ENCODE measurements around the gene TLL1. TPM values are rescaled to one million over a fixed set of nuclear protein-coding genes. Genes with fewer than 3 reads are reported as not detected.

TLL1 gene
- total RNA-seq, 2 donors from 2014 or later: not detected

- H3K36me3 Mint-ChIP-seq (ENCODE audit: low read depth): no peaks in the 10 kb centered on the region
- no peak for ATAC-seq (replicated peaks)
- H3K9me3 Mint-ChIP-seq: no peaks in the 10 kb centered on the region
- peaks cover 41% of the 10 kb centered on the region for H3K27me3 Mint-ChIP-seq
- no peak overlapping the region for H3K27ac Mint-ChIP-seq
- H3K4me3 Mint-ChIP-seq: peak overlapping the region; percentile 40
- H3K4me1 Mint-ChIP-seq: no peaks in the 10 kb centered on the region
Observed at GRCh38 chr4:165873298-165874071, 448 bp downstream of the TLL1 start.

GRCh38 chr4:165874072-165874790 is 1.2 kb downstream of the TLL1 start:
- peaks cover 41% of the 10 kb centered on the region for H3K27me3 Mint-ChIP-seq
- no peak overlapping the region for H3K27ac Mint-ChIP-seq
- no peaks in the 10 kb centered on the region for H3K36me3 Mint-ChIP-seq (ENCODE audit: low read depth)
- H3K9me3 Mint-ChIP-seq: no peaks in the 10 kb centered on the region
- ATAC-seq (replicated peaks): no peak
- peak overlapping the region; percentile 40 for H3K4me3 Mint-ChIP-seq
- H3K4me1 Mint-ChIP-seq: no peaks in the 10 kb centered on the region

- ATAC-seq (replicated peaks): no peak
- H3K36me3 Mint-ChIP-seq (ENCODE audit: low read depth): no peaks in the 10 kb centered on the region
- H3K4me1 Mint-ChIP-seq: no peaks in the 10 kb centered on the region
- H3K4me3 Mint-ChIP-seq: no peak overlapping the region
- peaks cover 41% of the 10 kb centered on the region for H3K27me3 Mint-ChIP-seq
- no peaks in the 10 kb centered on the region for H3K9me3 Mint-ChIP-seq
- no peak overlapping the region for H3K27ac Mint-ChIP-seq
Observed at GRCh38 chr4:165874791-165875371, 1.8 kb downstream of the TLL1 start.

DNA sequence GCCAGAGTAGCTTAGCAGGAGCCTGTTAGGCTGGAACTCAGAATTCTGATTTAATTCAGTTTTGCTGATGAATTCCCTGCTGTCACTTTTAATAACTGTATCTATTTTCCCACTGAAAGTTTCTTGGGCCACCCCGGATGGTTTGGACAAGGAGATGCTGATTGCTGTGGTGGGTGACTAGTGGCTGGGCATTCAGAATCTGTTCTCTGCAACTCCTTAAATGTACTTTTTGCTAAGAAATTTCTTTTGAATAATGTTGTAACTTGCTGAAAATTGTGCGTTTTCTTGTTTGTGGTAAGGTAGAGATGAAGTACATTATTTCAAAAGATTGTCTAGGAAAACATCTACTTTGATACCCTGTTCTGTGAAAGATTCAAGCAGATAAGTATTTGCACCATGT is 2.4 kb downstream of the TLL1 start:
- peaks cover 41% of the 10 kb centered on the region for H3K27me3 Mint-ChIP-seq
- no peaks in the 10 kb centered on the region for H3K36me3 Mint-ChIP-seq (ENCODE audit: low read depth)
- no peaks in the 10 kb centered on the region for H3K4me1 Mint-ChIP-seq
- ATAC-seq (replicated peaks): no peak
- H3K27ac Mint-ChIP-seq: no peak overlapping the region
- no peaks in the 10 kb centered on the region for H3K9me3 Mint-ChIP-seq
- H3K4me3 Mint-ChIP-seq: no peak overlapping the region

- no peak for ATAC-seq (replicated peaks)
- Mint-ChIP-seq H3K9me3 (no peaks in the 10 kb centered on the region), H3K4me1 (no peaks in the 10 kb centered on the region), H3K36me3 (ENCODE audit: low read depth) (no peaks in the 10 kb centered on the region), H3K27me3 (peaks cover 35% of the 10 kb centered on the region), H3K4me3 (no peak overlapping the region), H3K27ac (no peak overlapping the region)
Observed at GRCh38 chr4:165877286-165877685, 4.2 kb downstream of the TLL1 start.

DNA sequence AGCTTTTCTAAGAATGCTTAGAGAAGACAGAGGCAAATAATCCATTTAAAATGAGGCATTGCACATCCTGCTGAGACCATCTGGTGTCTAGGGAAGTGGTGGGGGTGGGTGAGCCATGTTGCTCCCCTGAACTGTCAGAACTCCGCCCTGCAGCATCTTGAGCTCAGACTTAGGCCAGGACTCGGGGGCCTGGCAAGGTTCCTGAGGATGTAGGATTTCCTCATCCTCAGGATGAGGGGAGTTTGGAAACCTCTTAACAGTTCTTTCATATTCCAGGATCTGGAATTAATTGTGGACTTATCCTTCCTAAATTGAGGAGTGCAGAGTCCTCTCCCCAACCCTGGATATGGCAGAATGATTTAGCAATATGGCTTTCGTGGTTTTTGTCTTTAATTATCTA is 6.6 kb downstream of the TLL1 start:
- Mint-ChIP-seq H3K9me3 (no peaks in the 10 kb centered on the region), H3K36me3 (ENCODE audit: low read depth) (no peaks in the 10 kb centered on the region), H3K27me3 (peaks cover 21% of the 10 kb centered on the region), H3K27ac (no peak overlapping the region), H3K4me3 (no peak overlapping the region), H3K4me1 (no peaks in the 10 kb centered on the region)
- no peak for ATAC-seq (replicated peaks)

DNA sequence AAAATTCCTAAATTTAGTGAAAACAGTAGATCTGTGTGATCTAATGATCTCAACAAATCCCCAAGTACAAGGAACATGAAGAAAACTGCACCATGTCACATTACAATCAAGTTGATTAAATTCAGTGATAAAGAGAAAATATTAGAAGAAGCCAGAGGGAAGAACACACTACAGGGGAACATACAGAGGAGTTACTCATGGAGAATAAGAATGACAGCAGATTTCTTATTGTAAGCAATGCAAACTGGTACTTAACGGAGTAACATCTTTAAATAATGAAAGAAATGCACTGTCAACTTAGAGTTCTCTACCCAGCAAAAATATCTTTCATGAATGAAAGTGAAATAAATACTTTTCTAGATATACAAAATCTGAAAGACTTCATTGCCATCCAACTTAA is 21.1 kb downstream of the TLL1 start:
- Mint-ChIP-seq H3K9me3 (peaks cover 6% of the 10 kb centered on the region), H3K4me3 (no peak overlapping the region), H3K27ac (no peak overlapping the region), H3K4me1 (no peaks in the 10 kb centered on the region), H3K36me3 (ENCODE audit: low read depth) (no peaks in the 10 kb centered on the region), H3K27me3 (no peaks in the 10 kb centered on the region)
- no peak for ATAC-seq (replicated peaks)

DNA sequence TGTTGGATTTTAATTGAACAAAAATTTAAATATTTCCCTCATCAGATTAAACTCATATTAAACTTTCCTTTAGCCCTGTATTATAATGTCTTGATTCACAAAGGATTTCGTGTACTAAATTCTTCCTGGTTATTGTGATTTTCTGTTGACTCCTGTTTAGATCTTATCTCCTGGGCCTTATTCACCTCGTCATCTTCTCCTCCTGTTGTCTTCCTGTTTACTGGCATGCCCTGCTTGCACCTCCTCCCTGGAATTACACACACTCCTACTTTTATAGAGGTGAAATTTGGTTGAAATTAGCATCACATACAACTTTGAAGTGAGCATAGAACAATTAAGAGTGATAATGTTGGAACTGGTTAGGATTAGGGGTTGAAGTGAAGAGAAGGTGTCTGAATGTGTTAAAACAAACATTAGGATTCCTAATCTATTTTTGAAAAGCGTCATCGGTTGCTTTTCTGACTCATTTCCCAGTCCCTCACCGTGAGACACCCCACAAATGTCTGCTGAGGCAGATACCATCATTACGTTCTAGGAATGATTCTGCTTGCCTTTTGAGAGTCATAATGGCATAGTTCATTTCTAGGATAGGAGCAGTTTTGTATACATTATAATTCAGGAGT is 32.5 kb downstream of the TLL1 start:
- Mint-ChIP-seq H3K27ac (no peak overlapping the region), H3K9me3 (no peaks in the 10 kb centered on the region)

GRCh38 chr4:165906272-165906671 is 33.2 kb downstream of the TLL1 start:
- H3K4me1 Mint-ChIP-seq: no peaks in the 10 kb centered on the region
- no peak overlapping the region for H3K27ac Mint-ChIP-seq
- no peaks in the 10 kb centered on the region for H3K27me3 Mint-ChIP-seq
- no peaks in the 10 kb centered on the region for H3K36me3 Mint-ChIP-seq (ENCODE audit: low read depth)
- ATAC-seq (replicated peaks): no peak
- no peak overlapping the region for H3K4me3 Mint-ChIP-seq
- peaks cover 3% of the 10 kb centered on the region for H3K9me3 Mint-ChIP-seq

More for the DNA sequence above, 32.5 kb downstream of the TLL1 start:
- H3K4me1 Mint-ChIP-seq: no peaks in the 10 kb centered on the region
- H3K36me3 Mint-ChIP-seq (ENCODE audit: low read depth): no peaks in the 10 kb centered on the region
- ATAC-seq (replicated peaks): peak; percentile 18
- H3K27me3 Mint-ChIP-seq: no peaks in the 10 kb centered on the region
- H3K4me3 Mint-ChIP-seq: no peak overlapping the region

- Mint-ChIP-seq H3K4me1 (no peaks in the 10 kb centered on the region), H3K27ac (no peak overlapping the region), H3K4me3 (no peak overlapping the region), H3K27me3 (no peaks in the 10 kb centered on the region), H3K36me3 (ENCODE audit: low read depth) (no peaks in the 10 kb centered on the region), H3K9me3 (peaks cover 3% of the 10 kb centered on the region)
- ATAC-seq (replicated peaks): no peak
Observed at GRCh38 chr4:165909947-165910346, 36.9 kb downstream of the TLL1 start.

DNA sequence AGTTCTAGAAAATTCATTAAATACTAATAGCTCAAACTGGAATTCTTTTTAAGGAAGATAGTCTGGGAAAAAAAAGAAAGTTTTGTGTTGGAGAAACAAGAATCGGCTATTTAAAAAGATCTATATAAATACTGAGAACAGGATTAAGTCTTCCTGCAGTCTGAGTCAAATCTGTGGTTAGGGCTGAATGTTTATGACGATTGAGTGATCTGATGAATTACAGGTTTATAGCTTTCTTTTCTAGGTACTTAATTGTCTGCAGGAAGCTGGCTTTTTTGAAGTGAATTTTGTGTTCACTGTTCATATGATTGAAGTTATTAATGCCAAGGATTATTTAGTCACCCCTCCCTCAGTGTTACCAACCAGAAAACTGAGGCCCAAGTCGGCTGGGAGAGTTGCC is 42.2 kb downstream of the TLL1 start:
- peaks cover 3% of the 10 kb centered on the region for H3K9me3 Mint-ChIP-seq
- H3K4me1 Mint-ChIP-seq: no peaks in the 10 kb centered on the region
- no peak overlapping the region for H3K27ac Mint-ChIP-seq
- ATAC-seq (replicated peaks): no peak
- H3K36me3 Mint-ChIP-seq (ENCODE audit: low read depth): no peaks in the 10 kb centered on the region
- no peaks in the 10 kb centered on the region for H3K27me3 Mint-ChIP-seq
- no peak overlapping the region for H3K4me3 Mint-ChIP-seq

DNA sequence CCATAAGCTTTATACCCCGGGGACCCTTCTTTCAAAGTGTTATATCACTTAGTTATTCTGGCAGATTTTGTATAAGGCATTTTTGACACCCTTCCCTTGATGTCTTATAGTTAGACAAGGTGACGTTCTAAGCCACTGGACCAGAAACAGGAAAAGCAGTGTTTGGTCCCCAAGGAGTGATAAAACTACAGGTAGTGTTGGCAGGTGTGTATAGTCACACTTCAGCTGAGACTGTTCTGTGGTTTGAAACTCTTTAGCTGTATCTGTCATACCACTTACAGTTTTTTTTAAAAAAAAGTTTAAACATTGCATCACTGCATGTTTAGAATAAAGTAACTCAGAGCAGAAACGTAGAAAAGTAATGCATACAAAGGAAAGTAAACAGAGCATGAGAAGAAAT is 48.5 kb downstream of the TLL1 start:
- ATAC-seq (replicated peaks): no peak
- no peak overlapping the region for H3K4me3 Mint-ChIP-seq
- no peak overlapping the region for H3K27ac Mint-ChIP-seq
- H3K9me3 Mint-ChIP-seq: peaks cover 4% of the 10 kb centered on the region
- no peaks in the 10 kb centered on the region for H3K36me3 Mint-ChIP-seq (ENCODE audit: low read depth)
- H3K27me3 Mint-ChIP-seq: no peaks in the 10 kb centered on the region
- no peaks in the 10 kb centered on the region for H3K4me1 Mint-ChIP-seq

DNA sequence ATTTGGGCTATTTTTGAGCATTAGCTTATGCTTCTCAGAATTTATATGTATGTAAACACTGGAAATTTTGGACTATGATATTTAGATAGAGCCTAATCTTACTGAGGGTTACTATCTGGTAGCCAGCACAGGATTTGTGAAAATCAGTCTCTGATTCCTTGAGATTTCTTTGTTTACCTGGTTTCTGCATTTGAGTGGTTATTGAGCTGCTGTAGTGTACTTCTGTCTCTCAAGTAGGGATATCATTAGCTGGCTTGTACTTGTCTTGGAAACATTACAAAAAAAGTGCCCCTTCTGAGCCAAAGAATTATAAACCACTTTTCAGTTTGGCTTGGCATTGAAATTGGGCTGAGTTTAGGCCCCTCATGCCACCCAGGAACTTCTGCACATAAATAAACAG is 49.7 kb downstream of the TLL1 start:
- no peak overlapping the region for H3K27ac Mint-ChIP-seq
- no peak for ATAC-seq (replicated peaks)
- H3K4me1 Mint-ChIP-seq: no peaks in the 10 kb centered on the region
- no peak overlapping the region for H3K4me3 Mint-ChIP-seq
- H3K27me3 Mint-ChIP-seq: no peaks in the 10 kb centered on the region
- H3K9me3 Mint-ChIP-seq: peaks cover 5% of the 10 kb centered on the region
- H3K36me3 Mint-ChIP-seq (ENCODE audit: low read depth): no peaks in the 10 kb centered on the region

DNA sequence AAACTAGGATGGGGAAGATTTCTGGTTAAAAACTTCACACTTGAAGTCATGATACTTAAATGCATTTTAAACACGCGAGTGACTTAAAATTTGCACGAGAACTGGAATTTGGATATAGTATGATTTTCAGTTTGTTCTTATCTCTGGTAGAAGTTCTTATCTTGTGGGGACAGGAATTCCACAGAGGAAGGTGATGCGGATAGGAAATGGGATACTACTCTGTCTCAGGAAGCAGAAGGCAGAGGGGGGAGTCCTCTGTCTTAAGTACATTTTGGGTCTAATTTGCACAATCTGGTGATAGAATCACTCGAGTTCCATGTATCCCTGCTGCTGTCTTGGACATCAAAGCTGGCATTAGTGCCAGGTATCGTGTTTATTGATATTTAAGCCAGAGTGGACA is 53.3 kb downstream of the TLL1 start:
- no peak for ATAC-seq (replicated peaks)
- H3K27ac Mint-ChIP-seq: no peak overlapping the region
- H3K4me1 Mint-ChIP-seq: no peaks in the 10 kb centered on the region
- H3K9me3 Mint-ChIP-seq: peaks cover 10% of the 10 kb centered on the region
- H3K4me3 Mint-ChIP-seq: no peak overlapping the region
- no peaks in the 10 kb centered on the region for H3K27me3 Mint-ChIP-seq
- H3K36me3 Mint-ChIP-seq (ENCODE audit: low read depth): no peaks in the 10 kb centered on the region

DNA sequence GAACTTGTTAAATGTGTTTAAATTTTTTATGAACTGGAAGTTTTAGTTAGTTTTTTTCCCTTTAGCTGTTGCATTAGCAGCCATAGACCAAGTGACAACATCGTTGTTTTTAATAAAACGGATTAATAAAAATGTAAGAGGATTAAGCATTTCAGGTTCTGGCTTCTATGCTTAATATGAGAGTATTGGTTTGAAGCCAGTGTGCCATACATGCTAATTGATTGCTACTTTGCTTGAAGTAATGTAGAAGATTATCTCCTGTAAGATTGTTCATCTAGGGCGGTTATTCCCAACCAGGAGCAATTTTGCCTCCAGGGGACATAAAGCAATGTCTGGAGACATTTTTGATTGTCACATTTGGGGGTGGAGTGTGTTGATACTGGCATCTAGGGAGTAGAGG is 54.3 kb downstream of the TLL1 start:
- H3K27ac Mint-ChIP-seq: no peak overlapping the region
- H3K36me3 Mint-ChIP-seq (ENCODE audit: low read depth): no peaks in the 10 kb centered on the region
- no peak for ATAC-seq (replicated peaks)
- peaks cover 10% of the 10 kb centered on the region for H3K9me3 Mint-ChIP-seq
- no peaks in the 10 kb centered on the region for H3K4me1 Mint-ChIP-seq
- no peaks in the 10 kb centered on the region for H3K27me3 Mint-ChIP-seq
- H3K4me3 Mint-ChIP-seq: no peak overlapping the region
